G401 (cell line): ENCODE results near the gene KCNK10. TPM values are rescaled to one million over a fixed set of nuclear protein-coding genes. Genes with fewer than 3 reads are reported as not detected.

ENCODE experiments used
- DNase-seq: peaks from one replicate; pipeline ENCODE4 v3.0.0-alpha.2; 2015; ENCODE audit warnings: low spot score
- in situ Hi-C: cut with HindIII; loops from 2 replicates; pipeline ENCODE4 v1.10.0; 2016; ENCODE audit warnings: low sequenced_read_pairs, mixed read lengths
- total RNA-seq: library from RNA; depleted of rRNA; stranded (reverse); fragments of >200 nt; shearing (Covaris generic); gene quantifications from 2 replicates; pipeline ENCODE4 v1.2.3, GENCODE V29; 2014; rRNA removed

KCNK10 gene, protein sequence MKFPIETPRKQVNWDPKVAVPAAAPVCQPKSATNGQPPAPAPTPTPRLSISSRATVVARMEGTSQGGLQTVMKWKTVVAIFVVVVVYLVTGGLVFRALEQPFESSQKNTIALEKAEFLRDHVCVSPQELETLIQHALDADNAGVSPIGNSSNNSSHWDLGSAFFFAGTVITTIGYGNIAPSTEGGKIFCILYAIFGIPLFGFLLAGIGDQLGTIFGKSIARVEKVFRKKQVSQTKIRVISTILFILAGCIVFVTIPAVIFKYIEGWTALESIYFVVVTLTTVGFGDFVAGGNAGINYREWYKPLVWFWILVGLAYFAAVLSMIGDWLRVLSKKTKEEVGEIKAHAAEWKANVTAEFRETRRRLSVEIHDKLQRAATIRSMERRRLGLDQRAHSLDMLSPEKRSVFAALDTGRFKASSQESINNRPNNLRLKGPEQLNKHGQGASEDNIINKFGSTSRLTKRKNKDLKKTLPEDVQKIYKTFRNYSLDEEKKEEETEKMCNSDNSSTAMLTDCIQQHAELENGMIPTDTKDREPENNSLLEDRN
- total RNA-seq: not detected in 2 replicates

DNA sequence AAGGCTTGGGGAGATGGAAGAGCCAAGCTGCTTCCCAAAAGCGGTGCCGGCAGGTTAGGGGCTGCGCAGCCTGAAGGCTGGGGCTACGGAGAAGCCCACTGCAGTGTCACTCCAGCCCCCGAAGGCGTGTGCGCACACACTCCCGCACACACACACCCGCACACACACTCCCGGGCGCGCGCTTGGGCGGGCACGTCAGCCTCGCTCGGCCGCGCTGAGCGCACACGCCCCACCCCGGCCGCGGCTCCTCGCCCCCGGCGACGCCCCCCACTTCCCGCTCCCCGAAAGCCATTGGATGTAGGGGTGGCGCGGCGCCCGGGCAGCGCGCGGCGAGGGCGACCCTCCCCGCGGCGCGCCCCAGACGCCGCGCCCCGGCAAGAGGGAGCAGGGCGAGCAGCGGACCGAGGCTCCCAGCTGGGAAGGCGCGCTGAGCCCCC lies at the start of gene KCNK10:
KCNK10 (minus strand) TSS at position 184 of the 437 bp plus-strand sequence. CDS start 471 bp downstream, outside the sequence.
- in situ Hi-C loops: no loop called here
- no peak for DNase-seq

DNA sequence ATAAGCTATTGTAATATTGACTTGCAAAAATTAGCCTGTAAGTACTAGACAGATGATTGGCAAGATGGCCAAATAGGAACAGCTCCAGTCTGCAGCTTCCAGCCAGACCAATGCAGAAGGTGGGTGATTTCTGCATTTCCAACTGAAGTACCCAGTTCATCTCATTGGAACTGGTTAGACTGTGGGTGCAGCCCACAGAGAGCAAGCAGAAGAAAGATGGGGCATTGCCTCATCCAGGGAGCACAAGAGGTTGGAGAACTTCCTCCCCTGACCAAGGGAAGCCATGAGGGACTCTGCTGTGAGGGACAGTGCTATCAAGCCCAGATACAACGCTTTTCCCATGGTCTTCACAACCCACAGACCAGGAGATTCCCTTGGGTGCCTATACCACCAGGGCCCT lies 46.4 kb upstream of the KCNK10 start:
- no peak for DNase-seq
- in situ Hi-C loops: no loop called here

DNA sequence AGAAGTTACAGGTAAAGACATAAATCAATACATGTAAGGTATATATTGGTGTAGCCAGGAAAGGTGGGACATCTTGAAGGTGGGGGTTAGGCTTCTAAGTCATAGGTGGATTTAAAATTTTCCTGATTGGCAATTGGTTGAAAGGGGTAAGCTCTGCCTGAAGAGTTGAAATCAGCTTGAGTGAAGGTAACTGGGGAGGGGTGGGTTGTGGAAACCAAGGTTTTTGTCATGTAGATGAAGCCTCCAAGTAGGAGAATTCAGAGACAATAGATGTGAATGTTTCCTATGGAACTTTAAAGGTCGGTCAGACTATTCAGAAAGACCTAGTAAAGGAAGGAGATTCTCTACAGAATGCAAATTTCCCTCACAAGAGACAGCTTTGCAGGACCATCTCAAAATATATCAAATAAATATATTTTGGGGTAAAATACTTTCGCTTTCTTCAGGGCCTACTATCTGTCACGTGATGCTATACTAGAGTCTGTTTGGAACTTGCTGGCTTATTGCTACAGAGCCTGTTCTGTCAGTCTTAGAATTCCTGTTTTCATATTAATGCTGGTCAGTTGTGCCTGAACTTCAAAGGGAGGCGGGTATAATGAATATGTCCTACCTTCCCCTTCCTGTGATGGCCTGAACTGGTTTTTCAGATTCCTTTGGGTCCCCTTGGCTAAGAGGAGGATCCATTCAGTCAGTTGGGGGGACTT lies 41.8 kb upstream of the KCNK10 start:
- no peak for DNase-seq
- in situ Hi-C loops: no loop called here

DNA sequence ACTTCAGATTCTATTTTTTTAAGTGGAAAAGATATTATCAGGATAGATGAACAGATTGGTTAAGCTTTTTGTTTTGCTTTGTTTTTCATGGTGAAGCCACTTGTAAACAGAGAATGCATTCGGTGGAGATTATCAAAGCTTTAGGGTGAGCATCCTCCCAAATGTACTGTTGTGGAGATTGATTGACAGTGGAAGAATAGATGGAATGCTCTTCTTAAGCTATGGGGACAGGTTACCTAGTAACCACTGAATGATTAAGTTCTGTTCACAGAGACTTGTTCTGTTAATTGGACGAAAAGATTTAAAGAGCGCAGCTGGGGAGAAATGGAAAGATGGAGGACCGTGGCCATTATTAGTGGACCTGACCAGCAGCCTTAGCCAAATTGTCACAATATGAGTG lies 40.6 kb upstream of the KCNK10 start:
- in situ Hi-C loops: no loop called here
- no peak for DNase-seq

DNA sequence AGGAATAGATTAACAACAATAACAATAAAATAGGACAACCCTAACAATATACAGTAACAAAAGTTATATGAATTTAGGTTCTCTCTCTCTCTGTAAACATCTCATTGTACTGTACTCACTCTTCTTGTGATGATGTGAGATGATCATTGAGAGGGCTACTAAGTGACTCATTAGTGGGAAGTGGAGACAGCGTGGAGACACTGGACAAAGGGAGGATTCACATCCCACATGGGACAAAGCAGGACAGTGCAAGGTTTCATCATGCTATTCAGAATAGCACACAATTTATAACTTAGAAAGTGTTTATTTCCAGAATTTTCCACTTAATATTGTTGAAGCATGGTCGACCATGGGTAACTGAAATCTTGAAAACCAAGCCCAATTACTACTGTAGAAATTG lies 36.4 kb upstream of the KCNK10 start:
- in situ Hi-C loops: no loop called here
- no peak for DNase-seq

DNA sequence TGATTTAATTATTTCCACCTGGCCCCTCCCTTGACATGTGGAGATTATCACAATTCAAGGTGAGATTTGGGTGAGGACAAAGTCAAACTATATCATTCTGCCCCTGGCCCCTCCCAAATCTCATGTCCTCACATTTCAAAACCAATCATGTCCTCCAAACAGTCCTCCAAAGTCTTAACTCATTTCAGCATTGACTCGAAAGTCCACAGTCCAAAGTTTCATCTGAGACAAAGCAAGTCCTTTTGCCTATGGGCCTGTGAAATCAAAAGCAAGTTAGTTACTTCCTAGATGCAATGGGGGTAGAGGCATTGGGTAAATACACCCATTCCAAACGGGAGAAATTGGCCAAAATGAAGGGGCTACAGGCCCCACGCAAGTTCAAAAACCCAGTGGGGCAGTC lies 31.3 kb upstream of the KCNK10 start:
- in situ Hi-C loops: no loop called here
- DNase-seq: no peak

DNA sequence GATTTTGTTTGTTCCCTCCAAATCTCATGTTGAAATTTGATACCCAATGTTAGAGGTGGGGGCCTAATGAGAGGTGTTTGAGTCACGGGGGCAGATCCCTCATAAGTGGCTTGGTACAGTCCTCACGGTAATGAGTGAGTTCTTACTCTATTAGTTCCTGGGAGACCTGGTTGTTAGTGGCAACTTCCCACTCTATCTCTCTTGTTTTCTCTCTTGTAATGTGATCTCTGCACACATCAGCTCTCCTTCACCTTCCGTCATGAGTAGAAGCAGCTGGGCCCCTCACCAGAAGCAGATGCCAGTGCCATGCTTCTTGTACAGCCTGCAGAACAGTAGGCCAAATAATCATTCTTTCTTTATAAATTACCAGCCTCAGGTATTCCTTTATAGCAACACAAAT lies 29.6 kb upstream of the KCNK10 start:
- in situ Hi-C loops: no loop called here
- DNase-seq: no peak

DNA sequence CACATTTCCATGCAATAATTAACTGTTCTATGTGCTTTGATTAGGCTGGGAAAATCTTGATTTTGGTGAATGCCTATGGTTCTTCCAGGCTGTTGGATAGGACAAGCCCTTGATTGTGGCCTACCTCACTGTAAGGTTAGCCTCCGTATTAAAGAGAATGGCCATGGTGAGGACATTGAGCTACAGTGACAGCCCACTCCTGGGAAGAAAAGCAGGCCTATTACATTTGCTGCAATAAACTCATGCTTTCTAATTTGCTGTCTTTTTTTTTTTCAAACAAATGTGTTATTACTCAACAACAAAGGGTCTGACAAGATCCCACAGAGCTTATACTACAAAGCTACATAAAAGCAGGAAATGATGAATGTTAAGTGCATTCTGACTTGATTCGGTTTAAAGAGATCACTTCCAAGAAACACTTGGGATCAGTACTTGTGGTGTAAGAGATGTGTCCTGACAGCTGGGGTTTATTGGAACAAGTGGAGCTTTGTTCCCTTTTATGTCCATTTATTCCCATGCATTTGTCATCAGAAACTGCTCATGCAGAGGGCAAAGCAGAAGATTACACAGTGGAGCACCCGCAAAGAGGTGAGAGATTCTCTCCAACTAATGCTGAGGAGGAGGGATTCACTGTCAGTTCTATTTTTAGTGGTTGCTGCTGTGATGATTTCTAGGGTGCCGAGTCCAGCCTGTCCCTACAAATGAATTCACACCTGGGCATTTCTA lies 29.1 kb upstream of the KCNK10 start:
- no peak for DNase-seq
- in situ Hi-C loops: no loop called here

DNA sequence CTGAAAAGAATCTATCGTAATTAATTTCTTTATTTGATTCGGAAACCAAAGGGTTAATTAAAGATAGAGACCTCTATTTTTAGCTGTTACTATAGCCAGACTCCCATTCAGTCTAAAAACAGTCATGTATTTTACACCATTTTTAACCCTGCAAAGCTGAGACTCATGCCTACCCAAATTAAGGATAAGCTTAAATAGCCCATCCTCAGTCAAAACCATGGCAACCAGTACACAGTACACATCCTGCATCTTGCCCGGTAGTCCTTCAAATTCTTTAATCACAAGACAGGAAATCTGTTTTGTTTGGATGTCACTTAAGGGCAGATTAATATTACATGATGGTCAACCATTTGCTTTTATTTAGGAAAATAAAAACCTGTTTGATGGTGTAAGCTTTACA lies 25.5 kb upstream of the KCNK10 start:
- in situ Hi-C loops: no loop called here
- no peak for DNase-seq

DNA sequence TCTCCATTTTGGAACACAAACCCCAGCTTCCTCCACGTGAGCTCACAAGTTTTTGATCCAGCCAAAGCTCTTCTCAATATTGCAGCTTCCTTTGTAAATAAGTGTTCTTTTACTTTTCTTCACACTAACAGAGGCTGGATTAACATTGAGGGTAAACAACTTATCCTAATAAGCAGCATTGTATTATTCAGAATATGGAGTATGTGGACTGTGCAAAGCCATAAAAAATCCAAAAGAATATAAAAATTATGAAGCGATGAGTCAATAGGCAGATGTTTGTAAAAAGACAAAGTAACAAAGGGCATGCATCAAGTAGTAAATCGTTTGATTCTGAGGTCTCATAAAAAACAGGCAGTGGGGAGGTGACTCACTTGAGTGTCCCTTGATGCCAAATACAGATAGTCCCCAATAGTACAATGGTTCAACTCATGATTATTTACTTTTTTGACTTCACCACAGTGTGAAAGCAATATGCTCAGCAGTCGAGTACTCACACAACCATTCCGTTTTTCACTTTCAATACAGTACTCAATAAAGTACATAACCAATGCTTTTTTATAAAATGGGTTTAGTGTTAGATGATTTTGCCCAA lies 23.1 kb upstream of the KCNK10 start:
- no peak for DNase-seq

DNA sequence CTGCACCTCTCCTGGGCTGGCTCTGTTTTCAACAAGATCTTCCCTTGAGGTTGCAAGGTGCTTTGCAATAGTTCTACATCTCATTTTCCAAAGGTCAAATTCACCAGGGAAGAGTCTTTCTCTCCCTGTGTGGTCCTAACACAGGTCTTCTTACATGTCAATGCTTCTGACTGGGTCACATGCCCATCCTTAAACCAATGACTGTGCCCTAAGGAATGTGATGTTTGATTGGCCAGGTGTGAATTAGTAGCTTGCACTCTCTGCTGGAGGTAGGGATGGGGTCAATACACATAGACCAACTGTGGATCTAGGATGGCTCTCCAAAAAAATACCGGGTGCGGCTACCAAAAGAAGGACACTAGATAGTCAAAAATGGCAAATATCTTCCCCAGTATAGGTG lies 19.9 kb upstream of the KCNK10 start:
- in situ Hi-C loops: no loop called here

More for the DNA sequence above, 23.1 kb upstream of the KCNK10 start:
- in situ Hi-C loops: no loop called here

DNA sequence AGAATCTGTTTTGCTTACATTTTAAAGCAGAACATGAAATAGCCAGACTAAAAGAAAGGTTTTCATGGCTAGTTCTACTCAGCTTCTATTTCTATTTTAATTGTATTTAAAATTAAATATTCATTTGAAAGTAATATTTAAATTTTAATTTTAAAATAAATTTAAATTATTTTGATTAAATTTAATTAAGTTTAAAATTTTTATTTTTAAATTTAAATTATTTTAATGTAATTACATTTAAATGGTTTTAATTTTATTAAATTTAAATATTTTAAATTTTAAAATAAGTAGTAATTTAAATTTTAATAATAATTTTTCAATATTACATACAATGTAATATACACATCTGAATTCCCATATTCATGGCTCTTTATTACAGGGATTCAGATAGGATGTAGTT lies 17.3 kb upstream of the KCNK10 start:
- no peak for DNase-seq
- in situ Hi-C loops: no loop called here

More for the DNA sequence above, 19.9 kb upstream of the KCNK10 start:
- no peak for DNase-seq

DNA sequence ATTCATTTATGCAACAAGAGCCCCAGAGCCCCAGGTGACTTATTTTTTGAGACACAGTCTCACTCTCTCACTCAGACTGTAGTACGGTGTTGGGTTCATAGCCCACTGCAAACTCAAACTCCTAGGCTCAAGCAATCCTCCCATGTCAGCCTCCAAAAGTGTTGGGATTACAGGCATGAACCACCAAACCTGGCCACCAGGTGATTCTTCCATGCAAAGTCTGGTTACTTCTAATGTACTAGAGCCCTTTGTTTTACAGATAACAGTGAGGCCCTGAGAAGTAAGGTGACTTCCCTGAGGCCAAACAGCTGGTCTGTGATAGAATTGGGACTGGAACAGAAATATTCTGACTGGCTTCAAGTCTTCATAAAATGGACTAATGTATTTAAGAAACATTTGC lies 10.0 kb upstream of the KCNK10 start:
- in situ Hi-C loops: no loop called here
- DNase-seq: no peak

DNA sequence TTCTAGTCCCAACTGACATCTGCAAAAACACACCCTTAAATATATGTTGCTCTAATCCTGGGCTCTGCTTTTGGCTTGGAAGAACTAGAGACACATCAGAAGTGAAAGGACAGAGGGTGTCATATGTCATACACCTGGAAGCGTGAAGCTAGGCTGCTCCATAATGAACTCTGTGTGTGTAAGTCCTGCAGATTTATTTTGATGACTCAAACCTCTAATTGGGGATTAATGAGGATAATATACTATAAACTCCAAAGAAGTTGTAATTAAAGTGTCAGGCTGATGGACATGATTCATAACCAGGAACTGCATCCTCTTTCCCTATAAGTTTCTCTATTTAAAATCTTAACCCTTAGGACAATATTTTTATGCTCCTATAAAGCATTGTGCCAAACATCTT lies 4.4 kb upstream of the KCNK10 start:
- in situ Hi-C loops: no loop called here
- no peak for DNase-seq

DNA sequence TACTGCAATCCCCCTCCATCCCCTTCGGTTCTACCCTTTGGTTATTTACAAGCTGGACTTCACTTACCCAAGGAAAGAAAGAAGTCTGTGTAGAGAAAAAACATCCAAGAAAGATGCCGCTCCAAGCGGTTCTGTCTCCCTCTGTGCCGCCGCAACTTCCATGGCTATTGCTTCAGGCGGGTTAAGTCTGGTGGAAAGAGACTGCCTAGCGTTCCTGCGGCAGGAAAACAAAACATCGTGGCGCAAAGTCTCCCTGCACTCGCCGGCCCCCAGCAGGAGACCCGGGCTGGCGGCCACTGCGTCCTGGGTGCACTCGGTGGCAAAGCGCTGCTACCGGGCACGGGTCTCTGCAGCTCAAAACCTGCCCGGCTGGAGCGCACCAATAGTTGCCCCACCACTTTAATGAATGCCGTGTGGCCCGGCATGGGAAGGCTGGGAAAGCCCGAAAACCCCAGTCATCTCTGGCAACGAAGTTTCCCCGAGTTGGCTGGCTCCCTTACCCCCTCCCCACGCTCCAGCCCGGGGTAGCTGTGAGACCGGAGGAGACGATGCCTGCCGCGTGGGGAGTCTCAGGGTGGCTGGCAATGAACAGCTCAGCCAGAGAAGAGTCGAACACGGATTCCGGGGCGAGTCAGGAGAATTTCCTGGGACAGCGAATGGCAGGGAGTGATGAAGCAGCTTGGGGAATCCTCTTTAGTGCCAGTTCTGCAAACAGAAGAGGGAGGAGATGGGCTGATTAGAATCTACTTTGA lies 3.5 kb upstream of the KCNK10 start:
- DNase-seq: peak; percentile 57
- in situ Hi-C loops: no loop called here

DNA sequence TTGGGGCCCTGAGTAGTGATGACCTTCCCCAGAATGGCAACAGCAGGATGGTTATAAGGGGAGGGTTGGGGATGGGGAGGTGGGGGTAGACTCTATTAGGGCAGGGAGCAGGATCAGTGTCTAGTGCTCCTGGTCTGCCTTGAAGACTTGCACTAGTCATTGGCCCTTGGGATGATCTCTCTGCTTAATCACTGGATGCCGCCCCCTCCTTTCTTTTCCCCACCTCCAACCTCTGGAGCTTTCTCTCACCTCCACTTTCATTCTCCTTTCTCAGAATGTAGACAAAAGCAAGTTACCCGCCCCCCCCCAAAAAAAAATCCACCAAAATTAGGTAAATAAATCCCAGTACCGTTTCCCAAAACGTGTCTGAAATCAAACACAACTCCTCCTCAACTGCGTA lies 2.8 kb upstream of the KCNK10 start:
- in situ Hi-C loops: no loop called here
- no peak for DNase-seq

DNA sequence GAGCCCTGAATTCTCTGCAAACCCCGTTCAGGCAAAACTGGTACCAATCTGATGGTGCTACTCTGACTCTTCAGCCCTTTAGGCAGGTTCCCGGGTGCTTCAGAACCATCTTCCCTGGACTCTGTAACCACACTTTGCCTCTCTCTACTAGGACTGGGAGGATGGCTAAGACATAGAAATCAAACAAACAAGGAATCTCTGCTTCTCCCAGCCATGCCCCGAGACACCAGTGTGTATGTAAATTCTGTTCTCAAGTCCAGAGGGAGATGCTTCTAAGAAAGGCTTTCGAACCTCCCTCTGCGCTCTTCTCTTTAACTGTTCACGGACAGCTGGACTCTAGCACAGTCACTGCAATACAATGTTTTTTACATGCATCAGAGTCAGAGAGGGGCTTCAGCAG lies 1.9 kb upstream of the KCNK10 start:
- DNase-seq: peak; percentile 49
- in situ Hi-C loops: no loop called here

DNA sequence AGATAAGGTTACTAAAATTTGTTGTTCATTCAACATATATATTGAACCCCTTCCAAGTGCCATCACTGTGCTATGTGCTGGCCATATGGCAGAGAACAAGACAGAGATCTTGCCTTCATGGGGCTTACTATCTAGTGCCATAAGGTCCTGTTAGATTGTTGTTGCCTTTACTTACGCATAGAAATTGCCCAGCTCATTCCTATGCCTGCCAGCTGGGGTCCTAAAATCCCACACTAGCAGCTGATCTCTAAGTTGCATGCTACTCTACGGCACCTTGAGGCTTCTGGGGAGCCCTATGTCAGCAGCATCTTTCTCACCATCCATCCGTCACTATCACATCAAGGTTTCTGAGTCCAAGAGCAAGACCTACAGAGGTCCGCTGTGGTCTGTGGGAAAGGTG lies 1.4 kb upstream of the KCNK10 start:
- no peak for DNase-seq
- in situ Hi-C loops: no loop called here
